Esophagus muscularis mucosa (tissue), 4 donors: ENCODE results near the gene TBX15. TPM values are rescaled to one million over a fixed set of nuclear protein-coding genes. Genes with fewer than 3 reads are reported as not detected.

ENCODE experiments used
- DNase-seq: peaks from one replicate; pipeline ENCODE4 v3.0.0-alpha.2; 2017; ENCODE audit errors: extremely low spot score
- H3K27ac ChIP-seq, 4 donors: fragments of 200-600 bp; sonication (generic); replicated peaks in 1 of 4; 1 replicate in 3 of 4; 2 replicates in 1 of 4; pipeline ENCODE4 v1.5.1; 2016 to 2019; ENCODE audit warnings: mild to moderate bottlenecking in 1 of 4
- H3K27me3 ChIP-seq, 4 donors: fragments of 200-600 bp; sonication (generic); one replicate each; pipeline versions ENCODE4 v1.5.1 to v1.6.0; 2016 to 2019
- H3K36me3 ChIP-seq, 4 donors: fragments of 200-600 bp; sonication (generic); one replicate each; pipeline ENCODE4 v1.5.1; 2016 to 2019
- H3K4me1 ChIP-seq, 4 donors: fragments of 200-600 bp; sonication (generic); one replicate each; pipeline ENCODE4 v1.5.1; 2016 to 2019
- H3K4me3 ChIP-seq, 4 donors: fragments of 200-600 bp; sonication (generic); 1 replicate in 2 of 4; 2 replicates in 2 of 4; pipeline ENCODE4 v1.5.1; 2016 to 2019; ENCODE audit warnings: mild to moderate bottlenecking in 4 of 4, moderate library complexity in 1 of 4
- H3K9me3 ChIP-seq, 4 donors: fragments of 200-600 bp; sonication (generic); 1 replicate in 3 of 4; 2 replicates in 1 of 4; pipeline ENCODE4 v1.5.1; 2016 to 2019
- EP300 ChIP-seq: sonication (generic); formaldehyde crosslinking; IDR thresholded peaks from one replicate; pipeline ENCODE4 v1.6.1; 2017; ENCODE audit warnings: antibody characterized with exemption
- POLR2A ChIP-seq: fragments of 450-650 bp; IDR thresholded peaks from one replicate; pipeline ENCODE4 v1.6.1; 2017; ENCODE audit warnings: antibody characterized with exemption, moderate library complexity, mild to moderate bottlenecking, low read depth
- POLR2AphosphoS5 ChIP-seq, 2 donors: sonication (generic); formaldehyde crosslinking; IDR thresholded peaks; one replicate each; pipeline ENCODE4 v1.6.1; 2017; ENCODE audit warnings: antibody characterized with exemption in 2 of 2
- WGBS: methylation state at CpG from one replicate; pipeline ENCODE4 v1.1.5; 2018; 5-methylcytosine and 5-hydroxymethylcytosine counted together
- intact Hi-C: fragments of 100-400 bp; cut with DNase I; formaldehyde crosslinking; loops from one replicate; pipeline ENCODE4 v1.15.1; 2023
- total RNA-seq, 4 donors: library from RNA; depleted of rRNA; stranded (reverse); fragments of >200 nt; gene quantifications; one replicate each; pipeline versions ENCODE4 v1.1.0 to v1.2.1, GENCODE V29; 2016
- TF ChIP-seq, protein P1 (sequence below), 3 experiments: fragments of 200-600 bp in 2 of 3; fragments of 450-650 bp in 1 of 3; sonication (generic) in 2 of 3; IDR thresholded peaks; one replicate each; pipeline ENCODE4 v1.5.1; 2017 to 2019; ENCODE audit warnings: antibody characterized with exemption in 3 of 3, mild to moderate bottlenecking in 2 of 3, moderate library complexity in 1 of 3

Gene TBX15
- total RNA-seq, result 1 to 10 TPM in 1 of 4 donors, under 1 TPM in 3; 0.42 to 1.2 (median 0.79) TPM

DNA sequence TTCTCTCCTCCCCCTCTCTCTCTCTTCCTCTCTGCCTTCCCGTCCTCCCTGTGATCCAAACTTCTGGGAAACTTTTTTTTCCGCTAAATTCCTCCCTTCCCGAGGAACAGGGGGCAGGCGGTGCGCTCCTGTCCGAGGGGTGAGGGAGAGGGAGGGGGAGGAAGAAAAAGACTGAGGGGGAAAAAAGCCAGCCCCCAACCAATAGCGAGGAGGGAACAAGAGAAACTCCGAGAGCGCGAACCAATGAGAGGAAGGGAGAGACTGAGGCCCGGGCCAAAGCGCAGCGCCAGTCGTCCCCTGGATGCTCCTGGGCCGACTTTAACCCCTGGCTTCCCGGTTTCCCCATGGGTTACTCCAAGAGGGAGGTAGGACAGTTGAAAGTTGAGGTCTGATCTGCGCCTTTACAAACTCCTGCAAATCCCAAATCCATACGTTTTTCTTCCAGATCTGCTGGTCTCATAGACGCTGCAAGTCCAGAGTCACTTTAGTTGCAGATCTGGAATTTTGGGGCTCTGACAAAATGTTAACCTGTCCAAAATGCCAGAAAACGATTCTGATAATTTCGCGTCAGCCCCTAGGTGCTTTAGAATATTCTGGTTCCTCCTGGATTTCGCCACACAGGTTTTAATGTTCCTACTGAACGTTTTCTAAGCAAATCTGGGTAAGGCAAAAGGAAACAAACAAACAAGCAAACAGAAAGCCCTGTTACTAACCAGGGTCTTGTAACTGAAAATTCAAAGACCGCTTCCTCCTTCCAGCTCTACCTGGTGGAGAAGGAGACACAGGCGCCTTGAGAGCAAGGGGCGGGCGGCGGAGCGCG, at the start of gene TBX15:
TBX15 (minus strand) TSS at position 158 of the 820 bp plus-strand sequence. CDS start 548 bp downstream, outside the sequence.
- 12% methylated on average over 30 of the region's 31 CpGs for WGBS
- H3K9me3 ChIP-seq, result peaks cover 0 to 5% (median 0%) of the 10 kb centered on the region in 4 donors
- peaks cover 4 to 100% (median 95%) of the 10 kb centered on the region in 4 donors for H3K27me3 ChIP-seq
- peaks cover 30 to 67% (median 51%) of the 10 kb centered on the region in 4 donors for H3K4me1 ChIP-seq
- peak within 1 kb of the TSS in 2 of 4 donors; percentile 20 to 41 for H3K27ac ChIP-seq
- intact Hi-C loops, result no loop called here
- peak within 1 kb of the TSS; percentile 48 to 60 (median 50) for H3K4me3 ChIP-seq
- TF ChIP-seq, protein P1, sequence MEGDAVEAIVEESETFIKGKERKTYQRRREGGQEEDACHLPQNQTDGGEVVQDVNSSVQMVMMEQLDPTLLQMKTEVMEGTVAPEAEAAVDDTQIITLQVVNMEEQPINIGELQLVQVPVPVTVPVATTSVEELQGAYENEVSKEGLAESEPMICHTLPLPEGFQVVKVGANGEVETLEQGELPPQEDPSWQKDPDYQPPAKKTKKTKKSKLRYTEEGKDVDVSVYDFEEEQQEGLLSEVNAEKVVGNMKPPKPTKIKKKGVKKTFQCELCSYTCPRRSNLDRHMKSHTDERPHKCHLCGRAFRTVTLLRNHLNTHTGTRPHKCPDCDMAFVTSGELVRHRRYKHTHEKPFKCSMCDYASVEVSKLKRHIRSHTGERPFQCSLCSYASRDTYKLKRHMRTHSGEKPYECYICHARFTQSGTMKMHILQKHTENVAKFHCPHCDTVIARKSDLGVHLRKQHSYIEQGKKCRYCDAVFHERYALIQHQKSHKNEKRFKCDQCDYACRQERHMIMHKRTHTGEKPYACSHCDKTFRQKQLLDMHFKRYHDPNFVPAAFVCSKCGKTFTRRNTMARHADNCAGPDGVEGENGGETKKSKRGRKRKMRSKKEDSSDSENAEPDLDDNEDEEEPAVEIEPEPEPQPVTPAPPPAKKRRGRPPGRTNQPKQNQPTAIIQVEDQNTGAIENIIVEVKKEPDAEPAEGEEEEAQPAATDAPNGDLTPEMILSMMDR (IDR thresholded peaks at IDR 0.05), result no peak
- TF ChIP-seq POLR2AphosphoS5 (IDR thresholded peaks at IDR 0.05) (no peak), POLR2A (no peak), EP300 (no peak)
- no peaks in the 10 kb centered on the region for H3K36me3 ChIP-seq
- no peak for DNase-seq

DNA sequence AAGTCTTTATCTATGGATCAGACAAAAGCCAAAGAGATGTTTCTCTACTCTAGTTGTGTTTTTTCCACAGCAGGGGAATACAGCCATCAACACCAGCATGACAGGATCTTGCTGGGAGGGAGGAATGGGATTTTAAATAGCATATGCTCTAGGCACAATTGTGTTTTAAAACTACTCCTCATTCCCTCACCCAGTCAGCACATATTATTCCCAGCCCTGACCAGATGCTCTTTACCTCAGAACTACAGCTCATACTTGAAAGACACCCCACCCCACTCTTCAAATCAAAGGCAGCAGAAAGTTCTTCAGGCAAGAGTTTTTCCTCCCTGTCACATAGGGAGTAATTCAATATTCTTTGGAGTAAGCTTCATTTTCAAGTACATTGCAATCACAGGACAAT, 46.2 kb upstream of the TBX15 start:
- Histone ChIP-seq H3K9me3 (no peaks in the 10 kb centered on the region), H3K36me3 (peaks cover 8 to 55% (median 21%) of the 10 kb centered on the region in 4 donors), H3K27me3 (no peaks in the 10 kb centered on the region), H3K4me1 (no peaks in the 10 kb centered on the region), H3K4me3 (no peak overlapping the region), H3K27ac (no peak overlapping the region)
- TF ChIP-seq EP300, result no peak
- intact Hi-C loops, result no loop called here
- no peak for DNase-seq

DNA sequence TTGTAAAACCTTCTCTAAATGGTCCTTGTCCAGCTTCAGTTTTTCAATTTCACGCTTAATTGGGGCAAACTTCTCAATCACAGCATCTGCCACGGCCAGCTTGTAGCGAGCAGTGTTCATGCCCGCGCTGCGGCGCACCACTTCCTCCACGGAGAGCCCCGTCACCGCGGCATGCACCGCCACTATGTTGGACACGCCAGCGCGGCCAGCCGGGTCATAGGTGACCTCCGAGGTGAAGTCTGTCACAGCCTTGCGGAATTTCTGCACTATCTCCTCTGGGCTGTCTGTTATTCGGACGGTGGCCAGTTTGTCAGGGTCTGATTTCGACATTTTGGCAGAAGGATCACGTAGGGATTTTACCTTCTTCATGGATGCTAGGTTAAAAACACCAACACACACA, 44.8 kb upstream of the TBX15 start:
- no peak for DNase-seq
- 97% methylated on average over 22 of the region's 22 CpGs for WGBS
- Histone ChIP-seq H3K27me3 (no peaks in the 10 kb centered on the region), H3K27ac (no peak overlapping the region), H3K4me3 (no peak overlapping the region), H3K4me1 (no peaks in the 10 kb centered on the region), H3K9me3 (no peaks in the 10 kb centered on the region), H3K36me3 (peaks cover 8 to 55% (median 21%) of the 10 kb centered on the region in 4 donors)
- intact Hi-C loops, result no loop called here
- TF ChIP-seq POLR2A, result no peak
- TF ChIP-seq EP300, result no peak
- no peak for TF ChIP-seq POLR2AphosphoS5 (IDR thresholded peaks at IDR 0.05)
- TF ChIP-seq, protein P1 (IDR thresholded peaks at IDR 0.05), result no peak

DNA sequence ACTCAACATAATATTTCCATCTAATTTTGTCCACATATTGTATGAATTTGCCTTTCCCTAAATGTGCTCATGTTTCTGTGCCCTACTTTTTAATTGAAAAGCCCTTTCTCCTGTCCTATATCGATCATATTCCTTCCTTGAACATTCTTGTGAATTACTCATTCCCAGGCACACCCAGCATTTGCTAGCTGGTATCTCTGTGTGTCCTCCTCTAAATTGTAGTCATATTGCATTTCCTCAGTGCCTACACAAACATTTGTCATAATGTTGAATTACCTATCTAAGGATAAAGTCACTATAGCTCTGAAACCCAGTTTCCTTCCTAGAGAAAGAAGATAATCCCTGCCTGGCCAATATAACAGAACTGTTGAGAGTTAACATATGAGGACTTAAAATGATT, 39.6 kb upstream of the TBX15 start:
- Histone ChIP-seq H3K36me3 (peaks cover 2 to 25% (median 8%) of the 10 kb centered on the region in 4 donors), H3K9me3 (no peaks in the 10 kb centered on the region), H3K27ac (no peak overlapping the region), H3K4me1 (no peaks in the 10 kb centered on the region), H3K4me3 (no peak overlapping the region), H3K27me3 (no peaks in the 10 kb centered on the region)
- 91% methylated on average over 1 of the region's 1 CpG for WGBS
- no peak for DNase-seq
- TF ChIP-seq, protein P1 (IDR thresholded peaks at IDR 0.05), result no peak
- TF ChIP-seq EP300 (no peak), POLR2AphosphoS5 (IDR thresholded peaks at IDR 0.05) (no peak), POLR2A (no peak)
- intact Hi-C loops, result no loop called here

DNA sequence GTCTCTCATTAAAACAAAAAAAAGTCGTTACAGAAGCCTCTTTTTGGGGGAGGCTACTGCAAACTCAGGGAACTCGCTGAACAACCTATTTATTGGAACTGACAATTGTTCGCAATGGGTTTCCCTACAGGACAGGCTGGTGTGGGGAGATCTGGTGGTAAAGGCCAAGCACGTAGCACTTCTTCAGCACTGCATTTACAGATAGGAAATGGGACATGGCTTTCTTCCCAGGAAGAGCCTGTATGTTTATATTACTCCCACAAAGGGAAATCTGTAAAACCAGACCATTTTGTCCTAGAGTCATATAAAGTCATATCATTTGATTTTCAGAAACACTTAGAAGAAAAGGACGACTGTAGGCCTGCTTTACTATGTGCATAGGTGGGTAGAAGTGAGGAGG, 38.8 kb upstream of the TBX15 start:
- no peak for DNase-seq
- peaks cover 0 to 17% (median 4%) of the 10 kb centered on the region in 4 donors for H3K36me3 ChIP-seq
- H3K27ac ChIP-seq, result no peak overlapping the region
- TF ChIP-seq EP300 (no peak), POLR2AphosphoS5 (IDR thresholded peaks at IDR 0.05) (no peak), POLR2A (no peak)
- TF ChIP-seq, protein P1 (IDR thresholded peaks at IDR 0.05), result no peak
- H3K27me3 ChIP-seq, result no peaks in the 10 kb centered on the region
- intact Hi-C loops, result no loop called here
- no peaks in the 10 kb centered on the region for H3K4me1 ChIP-seq
- no peaks in the 10 kb centered on the region for H3K9me3 ChIP-seq
- 84% methylated on average over 5 of the region's 5 CpGs for WGBS
- no peak overlapping the region for H3K4me3 ChIP-seq
